ENCODE results near the gene KISS1R.
"Not testable (repeated sequence)": the region's sequence is repeated elsewhere in the genome, so short reads cannot be mapped to it uniquely, and the experiment has no call there.

KISS1R gene

GRCh38 chr19:881385-882071 lies 35.6 kb upstream of the KISS1R start:
- DNase-seq (ENCODE audit: low read depth): no peak

DNA sequence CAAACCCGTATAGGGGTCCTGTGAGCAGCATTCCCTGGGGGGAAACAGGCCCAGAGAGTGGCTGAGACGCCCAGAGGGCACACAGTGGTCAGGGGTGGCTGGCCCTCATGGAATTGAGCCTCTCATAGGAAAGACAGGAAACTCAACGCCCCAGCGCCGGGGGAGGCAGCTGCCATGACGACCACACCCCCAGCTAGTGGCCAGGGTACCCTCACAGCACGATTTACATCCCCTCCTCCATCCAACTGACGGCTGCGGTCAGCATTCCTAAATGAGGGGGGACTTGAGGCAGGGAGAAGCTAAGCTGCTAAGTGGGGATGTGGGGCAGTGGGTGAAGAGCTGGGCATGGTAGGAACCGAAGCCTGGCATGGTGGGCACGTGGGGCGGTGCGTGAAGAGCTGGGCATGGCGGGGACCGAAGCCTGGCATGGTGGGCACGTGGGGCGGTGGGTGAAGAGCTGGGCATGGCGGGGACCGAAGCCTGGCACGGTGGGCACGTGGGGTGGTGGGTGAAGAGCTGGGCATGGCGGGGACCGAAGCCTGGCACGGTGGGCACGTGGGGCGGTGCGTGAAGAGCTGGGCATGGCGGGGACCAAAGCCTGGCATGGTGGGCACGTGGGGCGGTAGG lies 34.1 kb upstream of the KISS1R start:
- no peak for DNase-seq (ENCODE audit: low read depth)

GRCh38 chr19:883661-884211 lies 33.4 kb upstream of the KISS1R start:
- DNase-seq (ENCODE audit: low read depth): no peak

- DNase-seq (ENCODE audit: low read depth): no peak
Observed at GRCh38 chr19:884420-885211, 32.5 kb upstream of the KISS1R start.

DNA sequence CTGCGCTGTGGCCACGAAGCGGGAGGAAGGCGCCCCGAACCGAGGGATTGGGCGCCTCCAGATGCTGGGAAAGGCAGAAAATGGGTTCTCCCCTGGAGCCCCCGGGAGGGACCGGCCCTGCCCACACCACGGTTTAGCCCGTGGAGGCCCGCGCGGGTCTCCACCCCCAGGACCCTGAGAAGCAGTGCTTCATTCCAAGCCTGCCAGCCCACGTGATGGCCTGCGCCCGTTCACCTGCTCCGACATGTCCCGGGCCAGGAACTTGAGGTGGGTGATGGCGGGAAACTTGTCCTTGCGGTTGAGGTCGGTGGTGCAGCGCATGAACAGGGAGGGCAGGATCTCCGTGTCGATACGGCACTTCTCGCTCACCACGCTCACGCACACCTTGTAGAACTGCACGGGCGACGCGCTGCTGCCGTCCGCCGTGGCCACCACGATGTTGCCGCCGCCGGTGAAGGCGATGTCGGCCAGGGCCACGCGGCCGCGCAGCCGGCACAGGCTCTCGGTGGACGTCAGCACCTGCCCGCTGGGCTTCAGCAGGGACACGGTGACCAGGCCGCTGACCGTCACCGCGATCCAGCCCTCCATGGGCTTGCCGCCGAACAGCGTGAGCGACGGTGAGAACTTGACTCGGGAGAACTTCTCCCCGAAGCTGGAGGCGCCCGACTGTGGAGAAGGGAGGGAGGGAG lies 31.5 kb upstream of the KISS1R start:
- no peak for DNase-seq (ENCODE audit: low read depth)

DNA sequence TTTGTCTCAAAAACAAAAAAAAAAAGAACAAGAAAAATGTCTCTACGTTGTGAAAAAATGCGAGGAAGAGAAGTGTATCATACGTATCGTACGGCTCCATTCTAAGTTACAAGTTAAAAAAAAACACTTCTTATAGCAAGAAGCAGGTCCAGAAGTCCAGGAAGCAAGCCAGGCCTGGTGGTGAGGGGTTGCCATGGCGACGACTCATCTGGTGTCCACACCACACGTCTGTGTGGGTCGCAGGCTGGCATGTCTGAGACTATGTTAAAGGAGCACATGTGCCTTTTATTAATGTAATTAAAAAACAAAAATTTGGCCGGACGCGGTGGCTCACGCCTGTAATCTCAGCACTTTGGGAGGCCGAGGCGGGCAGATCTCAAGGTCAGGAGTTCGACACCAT lies 30.1 kb upstream of the KISS1R start:
- DNase-seq (ENCODE audit: low read depth): no peak

GRCh38 chr19:887599-887998 lies 29.5 kb upstream of the KISS1R start:
- DNase-seq (ENCODE audit: low read depth): no peak

- DNase-seq (ENCODE audit: low read depth): no peak
Observed at GRCh38 chr19:888581-889385, 28.4 kb upstream of the KISS1R start.

DNA sequence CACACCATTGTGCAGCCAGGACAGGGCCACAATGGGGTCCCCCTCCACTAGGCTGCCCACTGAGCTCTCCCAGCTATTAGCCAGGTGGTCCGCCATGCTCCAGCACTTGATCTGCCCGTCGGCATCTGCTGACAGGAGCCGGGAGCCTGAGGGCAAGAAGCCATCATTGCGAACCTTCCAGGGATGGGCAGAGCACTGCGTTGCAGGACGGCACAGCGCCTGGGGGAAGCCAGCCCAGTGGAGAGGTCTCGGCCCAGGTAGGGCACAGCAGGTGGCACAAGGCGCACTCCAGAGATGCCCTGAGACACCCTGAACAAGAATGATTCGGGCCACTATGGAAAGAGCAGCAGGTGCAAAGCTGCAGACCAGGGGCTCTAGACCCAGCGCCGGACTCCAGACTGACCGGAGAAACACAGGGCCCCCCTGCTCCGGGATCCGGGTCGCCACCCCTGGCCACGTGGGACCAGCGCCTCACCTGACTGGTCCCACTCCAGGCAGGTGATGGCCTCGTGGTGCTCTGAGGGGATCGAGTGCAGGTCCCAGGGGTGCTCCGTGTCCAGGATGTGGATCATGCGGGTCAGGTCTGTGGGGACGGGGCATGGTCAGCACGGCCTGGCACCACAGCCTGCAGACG lies 27.4 kb upstream of the KISS1R start:
- no peak for DNase-seq (ENCODE audit: low read depth)

GRCh38 chr19:890831-891230 lies 26.3 kb upstream of the KISS1R start:
- no peak for DNase-seq (ENCODE audit: low read depth)

- not testable (repeated sequence) for DNase-seq (ENCODE audit: low read depth)
Observed at GRCh38 chr19:891421-892200, 25.5 kb upstream of the KISS1R start.

GRCh38 chr19:892243-892893 lies 24.8 kb upstream of the KISS1R start:
- DNase-seq (ENCODE audit: low read depth): no peak

GRCh38 chr19:892894-893689 lies 24.0 kb upstream of the KISS1R start, which contains the start of the genes MED16 and RNU6-9:
Gene MED16, minus strand, starts transcription at chr19:893187. Its CDS starts 2,056 bp downstream, at chr19:891131.
Gene RNU6-9, plus strand, starts transcription at chr19:893484.
- DNase-seq (ENCODE audit: low read depth): peak; percentile 81

GRCh38 chr19:896434-896833 lies 20.7 kb upstream of the KISS1R start:
- no peak for DNase-seq (ENCODE audit: low read depth)

DNA sequence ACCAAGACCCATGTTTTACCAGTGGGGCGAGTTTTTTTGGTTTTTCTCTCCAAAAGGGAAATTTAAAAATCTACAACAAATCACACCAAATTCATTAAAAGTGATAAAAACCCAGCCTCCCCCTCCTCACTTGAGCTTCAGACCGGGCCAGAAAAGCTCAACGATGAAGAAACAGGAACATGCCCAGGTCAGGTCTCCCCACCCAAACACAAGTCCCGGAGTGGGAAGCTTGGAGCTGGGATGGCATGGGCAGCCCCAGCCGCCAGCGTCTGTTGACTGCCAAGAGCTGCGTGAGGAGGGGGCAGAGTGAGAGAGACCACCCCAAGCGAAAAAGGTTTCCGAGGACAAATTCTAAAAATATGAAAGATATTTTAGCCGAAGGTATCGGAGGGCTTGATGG lies 20.1 kb upstream of the KISS1R start:
- no peak for DNase-seq (ENCODE audit: low read depth)

DNA sequence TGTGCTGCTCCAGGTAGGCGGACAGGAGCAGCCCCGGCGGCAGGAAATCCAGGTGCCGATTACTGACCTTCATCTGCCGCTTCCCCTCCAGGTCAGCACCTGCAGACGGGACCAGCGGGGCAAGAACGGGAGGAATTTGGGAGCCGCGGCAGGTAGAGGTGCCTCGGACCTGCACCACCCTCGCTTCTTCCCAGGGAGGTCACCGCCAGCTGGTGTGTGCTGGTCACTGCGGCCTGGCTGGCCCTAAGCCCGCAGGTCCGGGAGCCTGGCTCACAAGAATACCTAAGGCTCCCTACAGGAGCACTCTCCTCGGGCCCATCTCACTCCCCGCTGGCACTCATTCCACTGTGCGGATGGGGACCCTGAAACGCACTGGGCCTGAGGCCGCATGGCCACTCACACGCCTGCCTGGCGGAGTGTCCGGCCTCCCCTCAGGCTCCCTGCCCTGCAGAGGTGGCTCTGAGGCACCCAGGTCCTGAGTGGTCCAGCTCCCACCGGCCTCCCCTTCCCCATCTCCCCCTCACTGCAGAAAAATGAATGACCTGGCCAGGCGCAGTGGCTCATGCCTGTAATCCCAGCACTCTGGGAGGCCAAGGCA lies 19.6 kb upstream of the KISS1R start:
- DNase-seq (ENCODE audit: low read depth): no peak

DNA sequence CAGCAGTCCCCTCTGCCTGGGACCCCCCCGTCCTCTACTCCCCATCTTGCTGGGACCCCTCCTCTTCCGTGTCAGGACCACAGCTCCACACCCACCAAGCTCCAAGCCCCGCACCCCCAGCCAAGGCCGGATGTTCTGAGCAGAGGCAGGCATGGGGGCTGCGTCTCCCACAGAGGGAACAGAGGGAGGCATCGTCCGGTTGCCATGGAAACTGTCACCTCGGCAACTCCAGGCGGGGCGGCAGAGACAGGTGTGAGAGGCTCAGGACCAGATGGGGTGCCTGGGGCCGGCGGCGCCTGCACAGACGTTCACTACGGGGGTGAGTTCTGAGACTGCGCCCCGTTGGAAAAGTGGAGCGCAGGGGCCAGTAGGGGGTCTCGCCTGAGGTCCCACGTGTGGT lies 18.5 kb upstream of the KISS1R start:
- no peak for DNase-seq (ENCODE audit: low read depth)
